Adrenal gland (tissue), 12 donors: ENCODE results near the gene MYLK. TPM values are rescaled to one million over a fixed set of nuclear protein-coding genes. Genes with fewer than 3 reads are reported as not detected.

ENCODE experiments used
- DNase-seq, 7 donors: peaks; one replicate each; pipeline ENCODE4 v3.0.0-alpha.2; 2019 to 2020
- H3K27ac ChIP-seq, 5 donors: fragments of 200-600 bp; sonication (generic) in 4 of 5; 1 replicate in 3 of 5; 2 replicates in 2 of 5; pipeline versions ENCODE4 v1.5.1 to v1.8.0; 2016 to 2020; ENCODE audit warnings: mild to moderate bottlenecking in 1 of 5
- H3K27me3 ChIP-seq: fragments of 200-600 bp; 2 replicates; pipeline ENCODE4 v1.8.0; 2021
- H3K36me3 ChIP-seq, 2 donors: fragments of 200-600 bp; replicated peaks in 1 of 2; 1 replicate in 1 of 2; 2 replicates in 1 of 2; pipeline versions ENCODE4 v1.5.1 to v1.8.0; 2018 to 2022
- H3K4me1 ChIP-seq, 2 donors: fragments of 200-600 bp; replicated peaks in 1 of 2; 1 replicate in 1 of 2; 2 replicates in 1 of 2; pipeline versions ENCODE4 v1.5.1 to v1.8.0; 2018 to 2021
- H3K4me3 ChIP-seq, 4 donors: fragments of 200-600 bp; sonication (generic) in 3 of 4; one replicate each; pipeline ENCODE4 v1.5.1; 2016 to 2018
- H3K9me3 ChIP-seq, 3 donors: fragments of 200-600 bp; sonication (generic) in 1 of 3; replicated peaks in 1 of 3; 1 replicate in 2 of 3; 2 replicates in 1 of 3; pipeline versions ENCODE4 v1.5.1 to v1.8.0; 2016 to 2021
- POLR2A ChIP-seq, 2 donors: fragments of 450-650 bp; IDR thresholded peaks; one replicate each; pipeline ENCODE4 v1.6.1; 2017; ENCODE audit warnings: antibody characterized with exemption in 2 of 2, mild to moderate bottlenecking in 2 of 2, moderate library complexity in 1 of 2
- WGBS, 4 donors: extraction: QIAGEN DNeasy Blood & Tissue Kit in 2 of 4; methylation state at CpG; one replicate each; pipeline versions ENCODE4 v1.1.5 to v1.1.7; 2013 to 2017; 5-methylcytosine and 5-hydroxymethylcytosine counted together
- intact Hi-C, 2 donors: fragments of 100-400 bp; cut with DNase I; formaldehyde crosslinking; loops; one replicate each; pipeline versions ENCODE4 v1.14.1 to v1.15.0; 2022 to 2023
- polyA plus RNA-seq, 3 donors: library from polyadenylated mRNA; stranded (reverse); fragments of 200-250 nt in 2 of 3; fragments of 350-450 nt in 1 of 3; fragmentation: Illumina TruSeq in 1 of 3; extraction: RNeasy Lipid Tissue Mini Kit (QIAGEN cat#74804) in 1 of 3; gene quantifications; one replicate each; pipeline ENCODE4 v1.2.3, GENCODE V29; 2013 to 2014
- total RNA-seq, 9 donors: library from RNA; depleted of rRNA in 4 of 9; stranded (reverse); fragments of >200 nt in 4 of 9; fragments of 120-200 nt in 1 of 9; fragmentation: NEBNext Ultra II Directional in 1 of 9; extraction: Animal tissue kit (Norgen Biotek cat#: 25700) in 1 of 9; gene quantifications; one replicate each; pipeline versions ENCODE4 v1.1.0 to v1.2.4, GENCODE V29; 2013 to 2023
- TF ChIP-seq, protein P1 (sequence below), 6 experiments: fragments of 450-650 bp in 4 of 6; fragments of 200-600 bp in 2 of 6; sonication (generic) in 1 of 6; IDR thresholded peaks; 1 replicate in 5 of 6; 2 replicates in 1 of 6; pipeline versions ENCODE4 v1.5.1 to v1.8.0; 2016 to 2021; ENCODE audit warnings: antibody characterized with exemption in 6 of 6, mild to moderate bottlenecking in 2 of 6, moderate library complexity in 1 of 6
- donor health status: healthy with polysubstance abuse.
- donor health status: Bipolar disorder and iron deficiency.
- donor health status: DM: yes; HTN: yes; CAD: no.
- donor health status: DM: no; HTN: no; CAD: no.
- donor health status: DM: no; HTN: no; CAD: no.
- donor health status: DM: yes; HTN: yes; CAD: no.

The MYLK gene
- total and polyA plus RNA-seq, 12 donors = 13.3 to 124 (median 53.8) TPM

DNA sequence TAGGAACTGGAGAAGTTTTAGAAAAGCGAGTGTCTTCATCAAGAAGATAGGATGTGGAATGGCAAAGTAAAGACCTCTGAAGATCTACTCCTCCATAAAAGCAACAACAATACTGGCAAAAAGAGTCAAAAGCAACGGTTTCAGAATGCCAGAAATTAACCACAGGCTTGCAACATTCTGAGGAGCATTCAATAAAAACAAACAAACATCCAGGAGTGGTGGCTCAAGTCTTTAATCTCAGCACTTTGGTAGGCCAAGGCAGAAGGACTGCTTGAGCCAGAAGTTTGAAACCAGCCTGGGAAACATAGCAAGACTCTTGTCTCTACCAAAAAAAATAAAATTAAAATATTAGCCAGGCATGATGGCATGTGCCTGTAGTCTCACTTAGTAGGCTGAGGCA, 156.1 kb downstream of the MYLK start:
- Histone ChIP-seq H3K4me3 (no peak overlapping the region), H3K27me3 (peaks cover 4% of the 10 kb centered on the region), H3K4me1 (peaks cover 0 to 4% of the 10 kb centered on the region in 2 donors), H3K27ac (no peak overlapping the region), H3K9me3 (no peaks in the 10 kb centered on the region), H3K36me3 (no peaks in the 10 kb centered on the region)
- intact Hi-C loops = no loop called here
- DNase-seq = no peak
- 53 to 76% (median 62%) methylated on average over 2 of the region's 2 CpGs for WGBS, 4 donors
- TF ChIP-seq, protein P1, sequence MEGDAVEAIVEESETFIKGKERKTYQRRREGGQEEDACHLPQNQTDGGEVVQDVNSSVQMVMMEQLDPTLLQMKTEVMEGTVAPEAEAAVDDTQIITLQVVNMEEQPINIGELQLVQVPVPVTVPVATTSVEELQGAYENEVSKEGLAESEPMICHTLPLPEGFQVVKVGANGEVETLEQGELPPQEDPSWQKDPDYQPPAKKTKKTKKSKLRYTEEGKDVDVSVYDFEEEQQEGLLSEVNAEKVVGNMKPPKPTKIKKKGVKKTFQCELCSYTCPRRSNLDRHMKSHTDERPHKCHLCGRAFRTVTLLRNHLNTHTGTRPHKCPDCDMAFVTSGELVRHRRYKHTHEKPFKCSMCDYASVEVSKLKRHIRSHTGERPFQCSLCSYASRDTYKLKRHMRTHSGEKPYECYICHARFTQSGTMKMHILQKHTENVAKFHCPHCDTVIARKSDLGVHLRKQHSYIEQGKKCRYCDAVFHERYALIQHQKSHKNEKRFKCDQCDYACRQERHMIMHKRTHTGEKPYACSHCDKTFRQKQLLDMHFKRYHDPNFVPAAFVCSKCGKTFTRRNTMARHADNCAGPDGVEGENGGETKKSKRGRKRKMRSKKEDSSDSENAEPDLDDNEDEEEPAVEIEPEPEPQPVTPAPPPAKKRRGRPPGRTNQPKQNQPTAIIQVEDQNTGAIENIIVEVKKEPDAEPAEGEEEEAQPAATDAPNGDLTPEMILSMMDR (IDR thresholded peaks at IDR 0.05) = no peak
- TF ChIP-seq POLR2A (IDR thresholded peaks at IDR 0.05) = no peak

DNA sequence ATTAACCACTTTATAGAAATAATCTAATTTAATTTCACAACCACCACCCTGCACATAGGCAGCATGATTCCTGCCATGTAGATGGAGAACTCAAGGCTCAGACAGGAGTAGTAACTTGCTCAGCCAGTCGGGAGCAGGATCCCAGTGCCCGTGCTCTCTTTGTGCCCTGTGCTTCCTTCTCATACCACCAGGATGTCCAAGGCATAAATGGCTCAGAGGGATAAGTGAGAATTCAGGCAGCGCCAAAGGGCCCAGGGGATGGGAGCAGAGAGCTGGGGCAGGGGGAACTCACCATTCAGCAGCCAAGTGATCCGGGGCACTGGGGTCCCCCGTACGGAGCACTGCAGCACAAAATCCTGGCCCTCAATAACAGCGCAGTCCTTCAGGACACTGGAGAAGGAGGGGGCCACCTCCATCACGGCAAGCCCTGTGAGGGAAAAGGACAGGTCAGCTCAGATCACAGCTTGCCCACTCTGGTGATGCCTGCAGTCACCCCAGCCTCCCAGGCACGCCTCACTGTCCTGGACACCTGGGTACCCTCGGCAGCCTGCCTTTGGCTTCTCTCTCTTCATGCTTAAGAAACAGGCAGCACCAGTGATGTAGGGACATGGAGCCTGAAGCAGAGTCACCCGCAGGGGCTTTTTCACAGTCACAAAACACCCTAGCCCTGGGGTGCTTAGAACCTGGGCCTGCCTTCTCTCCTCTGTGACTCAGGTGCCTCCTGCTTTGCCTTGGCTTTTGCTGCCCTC, 158.3 kb downstream of the MYLK start:
- DNase-seq = no peak
- intact Hi-C loops = no loop called here
- peaks cover 0 to 4% of the 10 kb centered on the region in 2 donors for H3K4me1 ChIP-seq
- peaks cover 4% of the 10 kb centered on the region for H3K27me3 ChIP-seq
- no peak overlapping the region for H3K27ac ChIP-seq
- H3K4me3 ChIP-seq = no peak overlapping the region
- H3K36me3 ChIP-seq = no peaks in the 10 kb centered on the region
- no peaks in the 10 kb centered on the region for H3K9me3 ChIP-seq
- WGBS, 4 donors = 76 to 83% (median 83%) methylated on average over 8 to 11 of the region's 11 CpGs
- no peak for TF ChIP-seq POLR2A (IDR thresholded peaks at IDR 0.05)
- TF ChIP-seq, protein P1 (IDR thresholded peaks at IDR 0.05) = no peak

DNA sequence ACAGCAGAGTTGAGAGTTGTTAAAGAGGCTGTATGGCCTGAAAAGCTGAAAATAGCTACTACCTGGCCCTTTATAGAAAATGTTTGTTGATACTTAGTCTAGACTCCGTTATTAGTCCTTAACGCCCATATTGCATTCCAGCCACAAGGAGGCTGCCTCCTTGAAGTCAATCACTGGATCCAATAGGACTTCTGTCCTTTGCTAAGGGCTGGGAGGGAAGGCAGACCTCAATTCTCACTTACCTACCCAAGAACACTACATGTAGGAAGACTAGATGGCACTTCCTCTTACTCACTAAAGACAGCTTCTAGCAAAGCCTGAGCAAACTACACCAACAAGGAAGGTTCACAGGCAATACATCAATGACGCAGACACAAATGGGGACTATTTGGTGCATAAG, 159.8 kb downstream of the MYLK start:
- Histone ChIP-seq H3K27ac (no peak overlapping the region), H3K4me3 (no peak overlapping the region), H3K27me3 (no peaks in the 10 kb centered on the region), H3K4me1 (peaks cover 0 to 4% of the 10 kb centered on the region in 2 donors), H3K36me3 (no peaks in the 10 kb centered on the region), H3K9me3 (no peaks in the 10 kb centered on the region)
- WGBS, 4 donors = 18 to 31% (median 22%) methylated on average over 3 of the region's 3 CpGs
- intact Hi-C loops = loop anchor here in 1 of 2 donors (5.0 kb wide), 1 partner anchor 72 kb away; no protein-coding TSS in a partner anchor
- TF ChIP-seq, protein P1 (IDR thresholded peaks at IDR 0.05) = no peak
- TF ChIP-seq POLR2A (IDR thresholded peaks at IDR 0.05) = no peak
- DNase-seq = no peak

DNA sequence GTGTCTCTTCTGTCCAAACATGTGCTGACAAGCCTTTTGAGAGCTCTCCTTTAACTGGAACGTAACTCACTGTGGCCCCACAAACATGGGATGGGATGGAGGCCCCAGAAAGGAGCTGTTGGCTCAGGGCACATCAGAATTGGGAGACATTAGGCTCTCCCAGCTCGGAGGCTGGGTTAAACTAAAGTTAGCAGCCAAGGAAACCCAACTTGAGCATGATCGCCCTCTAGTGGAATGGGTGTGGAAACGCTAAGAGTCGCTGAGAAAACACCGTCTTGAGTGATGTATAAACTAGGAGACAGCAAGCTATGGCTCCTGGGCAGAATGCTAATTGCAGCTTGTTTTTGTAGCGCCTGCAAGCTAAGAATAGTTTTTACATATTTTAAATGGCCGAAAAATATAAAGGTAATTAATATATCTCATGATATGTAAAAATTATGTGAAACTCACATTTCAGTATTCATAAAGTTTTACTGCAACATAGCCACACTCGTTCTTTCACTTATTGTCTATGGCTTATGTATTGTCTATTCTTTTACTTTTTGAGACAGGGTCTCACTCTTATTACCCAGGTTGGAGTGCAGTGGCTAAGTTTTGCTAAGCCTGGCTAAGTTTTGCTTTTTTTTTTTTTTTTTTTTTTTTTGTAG, 160.5 kb downstream of the MYLK start:
- H3K4me3 ChIP-seq = no peak overlapping the region
- peak; percentile 58 to 84 (median 67) for DNase-seq
- WGBS, 4 donors = 8 to 14% (median 9%) methylated on average over 9 of the region's 9 CpGs
- no peak for TF ChIP-seq POLR2A (IDR thresholded peaks at IDR 0.05)
- TF ChIP-seq, protein P1 (IDR thresholded peaks at IDR 0.05) = peak; percentile 68 to 78 (median 77)
- intact Hi-C loops = loop anchor here in 1 of 2 donors (5.0 kb wide), 1 partner anchor 71 kb away; no protein-coding TSS in a partner anchor
- H3K4me1 ChIP-seq = peaks cover 0 to 4% of the 10 kb centered on the region in 2 donors
- H3K27ac ChIP-seq = no peak overlapping the region
- no peaks in the 10 kb centered on the region for H3K27me3 ChIP-seq
- H3K9me3 ChIP-seq = no peaks in the 10 kb centered on the region
- no peaks in the 10 kb centered on the region for H3K36me3 ChIP-seq
